ENCODE results near the gene CHCHD6.

Gene CHCHD6

DNA sequence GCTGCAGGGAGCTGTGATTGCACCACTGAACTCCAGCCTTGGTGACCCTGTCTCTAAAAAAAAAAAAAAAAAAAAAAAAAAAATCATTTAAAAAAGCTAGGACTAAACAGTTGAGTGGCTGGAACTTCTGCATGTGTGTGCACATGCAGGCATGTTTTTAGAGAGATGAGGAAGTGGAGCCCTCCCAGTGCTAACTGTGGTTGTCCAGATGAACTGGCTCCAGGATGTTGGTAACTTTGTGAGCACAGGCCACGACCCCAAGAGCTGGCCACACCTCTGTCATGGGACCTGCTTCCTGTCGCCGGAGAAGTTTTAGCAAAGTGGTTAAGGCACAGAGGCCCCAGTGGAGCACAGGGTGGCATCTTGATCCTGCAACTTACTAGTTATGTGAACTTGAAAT is 27.0 kb downstream of the CHCHD6 start:
- POLR2A ChIA-PET, result no interaction called here
- CTCF ChIA-PET, result no interaction called here
- DNase-seq (ENCODE audit: extremely low spot score), result no peak
- TF ChIP-seq HDGF (IDR thresholded peaks at IDR 0.05; ENCODE audit: borderline replicate concordance) (no peak), SUZ12 (IDR thresholded peaks at IDR 0.05) (no peak), ELF4 (IDR thresholded peaks at IDR 0.05) (no peak), ZNF384 (IDR thresholded peaks at IDR 0.05) (no peak), BHLHE40 (IDR thresholded peaks at IDR 0.05; ENCODE audit: borderline replicate concordance) (no peak), FOXK2 (IDR thresholded peaks at IDR 0.05) (no peak), NFRKB (IDR thresholded peaks at IDR 0.05) (no peak), SP1 (IDR thresholded peaks at IDR 0.05) (no peak), TARDBP (IDR thresholded peaks at IDR 0.05) (no peak), CTBP1 (IDR thresholded peaks at IDR 0.05; ENCODE audit: borderline replicate concordance) (no peak), FOXM1 (IDR thresholded peaks at IDR 0.05; ENCODE audit: borderline replicate concordance) (no peak), L3MBTL2 (conservative IDR thresholded peaks at IDR 0.05) (no peak), FOXA1 (IDR thresholded peaks at IDR 0.05) (no peak), LEF1 (IDR thresholded peaks at IDR 0.05; ENCODE audit: borderline replicate concordance) (no peak), ARNT (IDR thresholded peaks at IDR 0.05) (no peak)
- TF ChIP-seq, protein P1, sequence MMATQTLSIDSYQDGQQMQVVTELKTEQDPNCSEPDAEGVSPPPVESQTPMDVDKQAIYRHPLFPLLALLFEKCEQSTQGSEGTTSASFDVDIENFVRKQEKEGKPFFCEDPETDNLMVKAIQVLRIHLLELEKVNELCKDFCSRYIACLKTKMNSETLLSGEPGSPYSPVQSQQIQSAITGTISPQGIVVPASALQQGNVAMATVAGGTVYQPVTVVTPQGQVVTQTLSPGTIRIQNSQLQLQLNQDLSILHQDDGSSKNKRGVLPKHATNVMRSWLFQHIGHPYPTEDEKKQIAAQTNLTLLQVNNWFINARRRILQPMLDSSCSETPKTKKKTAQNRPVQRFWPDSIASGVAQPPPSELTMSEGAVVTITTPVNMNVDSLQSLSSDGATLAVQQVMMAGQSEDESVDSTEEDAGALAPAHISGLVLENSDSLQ (IDR thresholded peaks at IDR 0.05), result no peak

DNA sequence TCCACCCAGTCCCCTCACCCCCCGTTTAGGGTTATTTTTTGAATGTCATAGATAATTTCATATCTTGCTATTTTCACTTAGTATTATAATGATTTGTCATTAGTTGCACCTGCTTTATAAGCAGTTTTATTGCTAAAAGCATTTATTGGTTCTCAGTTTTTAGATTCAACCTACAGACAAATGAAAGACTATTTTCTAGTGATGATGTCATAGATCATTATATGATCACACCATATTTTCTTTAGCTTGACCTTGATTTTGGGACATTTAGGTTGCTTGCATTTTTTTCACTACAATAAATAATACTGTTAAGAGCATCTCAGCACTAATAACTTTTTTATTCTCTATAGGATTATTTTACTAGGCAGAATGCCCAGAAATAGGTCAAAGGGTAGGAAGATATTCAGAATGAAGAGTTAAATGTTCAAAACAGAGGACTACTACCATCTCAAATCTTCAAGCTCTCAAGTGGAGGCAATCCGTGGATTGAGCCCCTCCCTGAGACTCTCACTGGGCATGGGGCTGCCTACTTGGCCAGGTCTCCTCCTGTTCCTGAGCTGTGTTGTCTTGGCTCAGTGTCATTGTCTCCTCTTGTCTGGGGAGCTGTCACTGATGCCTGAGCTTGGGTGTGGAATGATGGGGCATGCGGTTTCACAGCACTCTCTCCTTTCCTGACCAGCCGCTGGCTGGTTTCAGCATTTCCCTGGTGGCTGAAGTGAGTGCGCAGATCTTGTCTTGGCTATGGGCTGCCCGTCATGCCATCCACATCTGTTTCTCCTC is 28.4 kb downstream of the CHCHD6 start:
- ChIA-PET POLR2A (no interaction called here), CTCF (no interaction called here)
- DNase-seq (ENCODE audit: extremely low spot score), result no peak
- TF ChIP-seq FOXA1 (IDR thresholded peaks at IDR 0.05) (no peak), CTBP1 (IDR thresholded peaks at IDR 0.05; ENCODE audit: borderline replicate concordance) (no peak), NFRKB (IDR thresholded peaks at IDR 0.05) (no peak), LEF1 (IDR thresholded peaks at IDR 0.05; ENCODE audit: borderline replicate concordance) (no peak), L3MBTL2 (conservative IDR thresholded peaks at IDR 0.05) (no peak), ARNT (IDR thresholded peaks at IDR 0.05) (no peak), FOXM1 (IDR thresholded peaks at IDR 0.05; ENCODE audit: borderline replicate concordance) (no peak), SUZ12 (IDR thresholded peaks at IDR 0.05) (no peak)

DNA sequence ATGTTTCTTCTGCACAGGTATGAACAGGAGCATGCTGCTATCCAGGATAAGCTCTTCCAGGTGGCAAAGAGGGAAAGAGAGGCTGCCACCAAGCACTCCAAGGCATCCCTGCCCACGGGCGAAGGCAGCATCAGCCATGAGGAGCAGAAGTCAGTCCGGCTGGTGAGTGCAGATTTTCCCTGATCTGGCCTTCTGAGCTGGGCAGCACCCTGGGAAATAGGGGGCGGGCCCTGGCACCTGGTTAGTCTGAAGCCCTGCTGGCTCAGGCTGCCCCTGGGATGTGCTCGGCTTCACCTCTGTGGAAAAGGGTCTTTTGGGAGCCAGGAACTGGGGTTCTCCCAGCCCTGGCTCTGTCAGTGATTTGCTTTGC is 29.0 kb downstream of the CHCHD6 start:
- ChIA-PET POLR2A (no interaction called here), CTCF (no interaction called here)
- no peak for TF ChIP-seq SUZ12 (IDR thresholded peaks at IDR 0.05)
- TF ChIP-seq TARDBP (IDR thresholded peaks at IDR 0.05), result no peak
- TF ChIP-seq ELF4 (IDR thresholded peaks at IDR 0.05), result no peak
- no peak for TF ChIP-seq ARNT (IDR thresholded peaks at IDR 0.05)
- no peak for TF ChIP-seq ZNF384 (IDR thresholded peaks at IDR 0.05)
- TF ChIP-seq LEF1 (IDR thresholded peaks at IDR 0.05; ENCODE audit: borderline replicate concordance), result no peak
- no peak for DNase-seq (ENCODE audit: extremely low spot score)

DNA sequence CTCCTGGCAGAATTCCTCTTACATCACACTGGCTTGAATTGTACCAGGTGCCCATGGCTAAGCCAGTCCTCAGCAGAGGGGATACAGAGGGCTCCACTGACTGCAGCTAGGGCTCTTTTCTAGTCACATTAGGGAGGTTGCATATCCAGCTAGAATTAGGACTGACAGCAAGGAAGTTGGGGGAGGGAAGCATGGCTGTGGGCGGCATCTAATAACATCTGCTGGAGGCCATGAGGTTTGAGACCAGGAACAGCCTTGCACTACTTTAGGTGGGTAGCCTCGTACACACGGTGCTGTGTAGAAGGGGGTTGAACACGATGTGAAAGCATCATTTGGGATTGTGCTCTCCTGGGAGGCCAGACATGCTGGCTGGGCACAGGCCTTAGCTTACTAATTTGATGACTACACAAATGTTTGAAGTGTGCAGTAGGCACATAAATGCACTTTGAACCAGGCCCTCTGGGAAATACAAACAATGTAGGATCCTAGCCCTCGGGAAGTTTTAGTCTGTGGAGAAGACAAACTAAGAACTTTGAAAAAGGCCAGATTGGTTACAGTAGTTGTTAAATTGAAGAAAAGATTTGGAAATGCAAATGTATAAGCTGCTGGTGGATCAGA is 30.2 kb downstream of the CHCHD6 start:
- POLR2A ChIA-PET, result no interaction called here

DNA sequence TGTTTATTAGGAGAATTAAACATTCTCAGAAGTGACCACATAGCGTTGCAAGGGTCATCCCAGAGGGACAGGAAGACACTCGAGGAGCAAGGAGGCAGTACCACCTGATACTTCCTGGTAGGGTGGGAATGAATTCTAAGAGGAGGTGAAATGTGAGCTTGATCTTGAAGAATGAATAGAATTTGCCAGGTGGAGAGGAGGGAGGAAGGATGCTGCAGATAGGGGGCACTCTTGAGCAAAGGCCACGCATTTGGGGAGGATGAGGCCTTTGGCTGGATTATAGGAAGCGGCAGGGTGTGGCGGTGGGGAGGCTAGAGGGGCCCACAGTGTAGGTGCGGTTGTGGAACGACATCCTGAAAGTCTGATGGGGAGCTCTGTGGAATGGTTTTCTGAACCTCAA is 33.5 kb downstream of the CHCHD6 start:
- POLR2A ChIA-PET, result no interaction called here
- DNase-seq (ENCODE audit: extremely low spot score), result no peak
- CTCF ChIA-PET, result interaction anchor here (0.8 kb wide), 1 partner anchor 10 kb away, joined by 3 read pairs; no protein-coding TSS in a partner anchor
- TF ChIP-seq ZNF384 (IDR thresholded peaks at IDR 0.05) (no peak), ARNT (IDR thresholded peaks at IDR 0.05) (no peak), BHLHE40 (IDR thresholded peaks at IDR 0.05; ENCODE audit: borderline replicate concordance) (no peak), NFRKB (IDR thresholded peaks at IDR 0.05) (no peak), HDGF (IDR thresholded peaks at IDR 0.05; ENCODE audit: borderline replicate concordance) (no peak), FOXA1 (IDR thresholded peaks at IDR 0.05) (no peak), SUZ12 (IDR thresholded peaks at IDR 0.05) (no peak), FOXM1 (IDR thresholded peaks at IDR 0.05; ENCODE audit: borderline replicate concordance) (no peak), TARDBP (IDR thresholded peaks at IDR 0.05) (no peak), FOXK2 (IDR thresholded peaks at IDR 0.05) (no peak), ELF4 (IDR thresholded peaks at IDR 0.05) (no peak), CTBP1 (IDR thresholded peaks at IDR 0.05; ENCODE audit: borderline replicate concordance) (no peak), LEF1 (IDR thresholded peaks at IDR 0.05; ENCODE audit: borderline replicate concordance) (no peak), SP1 (IDR thresholded peaks at IDR 0.05) (no peak), L3MBTL2 (conservative IDR thresholded peaks at IDR 0.05) (no peak)
- TF ChIP-seq, protein P1 (IDR thresholded peaks at IDR 0.05), result no peak

More for the DNA sequence above, 30.2 kb downstream of the CHCHD6 start:
- CTCF ChIA-PET, result no interaction called here
- no peak for DNase-seq (ENCODE audit: extremely low spot score)
- TF ChIP-seq LEF1 (IDR thresholded peaks at IDR 0.05; ENCODE audit: borderline replicate concordance), result no peak
- no peak for TF ChIP-seq FOXM1 (IDR thresholded peaks at IDR 0.05; ENCODE audit: borderline replicate concordance)
- no peak for TF ChIP-seq ELF4 (IDR thresholded peaks at IDR 0.05)
- no peak for TF ChIP-seq SUZ12 (IDR thresholded peaks at IDR 0.05)
- TF ChIP-seq, protein P1 (IDR thresholded peaks at IDR 0.05), result no peak
- no peak for TF ChIP-seq CTBP1 (IDR thresholded peaks at IDR 0.05; ENCODE audit: borderline replicate concordance)
- TF ChIP-seq L3MBTL2 (conservative IDR thresholded peaks at IDR 0.05), result no peak
- TF ChIP-seq ZNF384 (IDR thresholded peaks at IDR 0.05), result no peak

DNA sequence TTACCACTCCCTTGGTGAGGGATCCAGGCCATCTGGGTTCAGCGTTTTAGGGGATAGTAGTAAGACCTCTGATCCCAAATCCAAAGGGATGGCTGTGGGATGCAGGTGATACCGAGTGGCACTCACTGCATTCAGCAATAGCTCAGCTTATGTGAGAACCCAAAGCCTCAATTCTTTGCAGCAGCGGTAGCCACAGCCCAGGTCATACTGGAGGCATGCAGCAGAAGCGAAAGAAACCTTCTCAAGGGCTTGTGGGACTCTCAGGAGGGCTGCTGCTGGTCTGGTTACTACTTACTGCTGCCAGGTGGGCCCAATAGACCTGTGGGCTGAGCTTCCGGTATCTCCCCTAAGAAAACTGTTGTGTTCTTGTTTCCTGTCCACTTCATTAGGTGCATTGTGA is 38.0 kb downstream of the CHCHD6 start:
- POLR2A ChIA-PET, result no interaction called here
- CTCF ChIA-PET, result no interaction called here
- no peak for TF ChIP-seq CTBP1 (IDR thresholded peaks at IDR 0.05; ENCODE audit: borderline replicate concordance)
- TF ChIP-seq ARNT (IDR thresholded peaks at IDR 0.05), result no peak
- TF ChIP-seq ZNF384 (IDR thresholded peaks at IDR 0.05), result no peak
- no peak for TF ChIP-seq ELF4 (IDR thresholded peaks at IDR 0.05)
- TF ChIP-seq NFRKB (IDR thresholded peaks at IDR 0.05), result no peak
- no peak for TF ChIP-seq LEF1 (IDR thresholded peaks at IDR 0.05; ENCODE audit: borderline replicate concordance)
- TF ChIP-seq BHLHE40 (IDR thresholded peaks at IDR 0.05; ENCODE audit: borderline replicate concordance), result no peak
- TF ChIP-seq SP1 (IDR thresholded peaks at IDR 0.05), result no peak
- no peak for TF ChIP-seq SUZ12 (IDR thresholded peaks at IDR 0.05)
- TF ChIP-seq FOXA1 (IDR thresholded peaks at IDR 0.05), result no peak
- TF ChIP-seq FOXM1 (IDR thresholded peaks at IDR 0.05; ENCODE audit: borderline replicate concordance), result no peak
- TF ChIP-seq HDGF (IDR thresholded peaks at IDR 0.05; ENCODE audit: borderline replicate concordance), result no peak
- TF ChIP-seq, protein P1 (IDR thresholded peaks at IDR 0.05), result no peak
- TF ChIP-seq L3MBTL2 (conservative IDR thresholded peaks at IDR 0.05), result no peak
- TF ChIP-seq FOXK2 (IDR thresholded peaks at IDR 0.05), result no peak
- DNase-seq (ENCODE audit: extremely low spot score), result no peak

Measured in HEK293T (cell line).